GM19328 (cell line): ENCODE data around the gene CAD.
"Not testable (repeated sequence)": the region's sequence is repeated elsewhere in the genome, so short reads cannot be mapped to it uniquely, and the experiment has no call there.

Experiments
- ATAC-seq: cut with Tn5 transposase; IDR thresholded peaks from one replicate; pipeline ENCODE4 v1.9.1; 2021; ENCODE audit warnings: mild to moderate bottlenecking, moderate library complexity; ENCODE audit not compliant: unreplicated experiment

Gene CAD

DNA sequence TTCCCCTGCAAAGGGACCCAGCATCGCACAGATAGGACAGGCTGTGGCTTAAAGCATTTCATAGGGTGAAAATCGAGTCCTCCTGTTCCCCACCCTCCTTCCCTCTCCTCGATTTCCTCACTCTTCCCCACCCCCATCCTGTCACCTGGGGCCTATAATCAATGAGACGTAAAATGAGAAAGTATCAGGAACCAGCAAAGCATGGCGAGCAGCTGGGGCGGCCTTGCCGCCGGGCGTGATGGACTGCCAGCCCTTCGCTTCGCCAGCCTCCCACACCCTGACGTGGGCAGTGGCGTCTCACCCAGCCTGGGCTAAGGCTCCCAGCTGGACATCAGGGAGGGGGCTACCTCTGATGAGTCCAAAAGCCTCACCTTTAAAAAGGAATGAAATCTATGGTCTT lies 34.6 kb downstream of the CAD start:
- ATAC-seq, result no peak

DNA sequence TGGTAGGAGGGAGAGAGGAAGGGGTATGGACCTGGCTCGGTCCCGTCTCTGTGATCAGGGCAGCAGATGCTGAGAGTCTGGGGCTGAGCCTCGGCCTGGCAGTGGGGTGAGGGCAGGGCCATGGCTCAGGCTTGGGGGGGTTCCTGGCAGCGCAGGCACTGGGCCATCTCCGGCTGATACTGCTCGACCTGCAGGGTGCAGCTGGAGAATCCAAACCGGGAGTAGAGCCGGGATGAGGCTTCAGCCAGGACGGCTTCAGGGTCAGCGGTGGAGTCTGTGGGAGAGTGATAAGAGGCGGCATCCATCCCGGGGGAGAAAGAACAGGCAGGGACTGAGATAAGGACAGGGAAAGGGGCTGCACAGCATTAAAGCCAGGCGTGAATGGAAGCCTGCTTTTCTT lies 38.0 kb downstream of the CAD start:
- no peak for ATAC-seq

DNA sequence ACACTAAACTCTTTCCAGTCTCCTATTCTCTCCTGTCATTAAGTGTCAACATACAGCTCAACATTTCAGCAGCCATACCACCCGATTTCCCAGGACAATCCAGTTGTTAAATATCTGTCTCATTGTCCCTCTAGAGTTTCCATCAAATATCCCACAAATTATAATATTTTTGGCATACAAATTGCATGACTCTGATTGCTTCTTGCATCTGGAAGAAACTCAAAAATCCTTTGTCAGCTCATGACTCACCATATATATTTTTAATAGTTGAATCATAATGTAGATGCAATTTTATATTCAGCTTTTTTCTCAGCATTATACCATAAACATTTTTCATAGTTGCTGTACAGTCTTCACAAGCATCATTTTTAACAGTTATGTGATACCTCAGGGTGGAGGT lies 38.5 kb downstream of the CAD start:
- no peak for ATAC-seq

DNA sequence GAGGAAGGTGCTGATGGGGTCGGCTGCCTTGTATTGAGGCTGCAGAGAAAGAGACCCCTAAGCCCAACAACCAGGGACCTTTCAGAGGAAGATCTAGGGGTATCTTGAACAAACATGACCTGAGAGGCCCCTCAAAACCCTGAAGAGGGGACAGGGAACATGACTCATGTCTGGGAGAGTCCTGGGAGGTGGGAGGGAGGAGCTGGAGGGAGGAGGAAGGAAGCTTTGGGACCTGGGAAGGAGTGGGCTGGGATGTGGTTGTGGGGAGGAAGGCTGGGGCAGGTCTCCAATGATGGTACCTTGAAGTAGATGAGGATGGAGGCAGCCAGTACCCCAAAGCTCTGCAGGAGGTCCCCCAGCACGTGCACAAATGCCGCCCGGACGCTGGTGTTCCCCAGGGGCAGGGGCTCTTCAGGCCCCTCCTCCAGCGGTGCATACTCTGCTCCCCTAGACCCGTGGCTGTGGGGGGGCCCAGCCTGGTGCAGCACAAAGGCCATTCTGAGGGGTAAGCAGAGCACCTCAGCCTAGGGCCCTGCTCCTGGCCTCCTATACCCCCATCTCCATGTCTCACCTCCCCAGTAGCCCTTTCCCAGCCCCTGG lies 39.8 kb downstream of the CAD start:
- ATAC-seq, result no peak

DNA sequence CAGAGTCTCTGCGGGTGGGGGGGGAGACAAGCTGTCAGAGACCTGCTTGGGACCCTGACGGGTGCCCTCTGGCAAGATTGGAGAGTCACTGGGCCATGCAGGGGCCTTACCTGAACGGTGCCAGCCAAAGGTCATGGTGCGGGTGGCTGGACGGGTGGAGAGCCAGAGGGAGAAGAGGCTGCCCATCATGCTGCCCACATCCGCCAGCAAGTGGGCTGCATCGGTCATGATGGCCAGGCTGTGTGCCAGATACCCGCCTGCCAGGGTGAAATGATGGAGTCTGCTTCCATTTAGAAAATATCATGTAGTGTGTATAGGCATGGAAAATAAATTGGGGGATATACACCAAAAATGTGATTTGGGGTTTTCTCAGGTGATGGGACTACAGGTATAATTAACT lies 40.9 kb downstream of the CAD start:
- ATAC-seq, result no peak

DNA sequence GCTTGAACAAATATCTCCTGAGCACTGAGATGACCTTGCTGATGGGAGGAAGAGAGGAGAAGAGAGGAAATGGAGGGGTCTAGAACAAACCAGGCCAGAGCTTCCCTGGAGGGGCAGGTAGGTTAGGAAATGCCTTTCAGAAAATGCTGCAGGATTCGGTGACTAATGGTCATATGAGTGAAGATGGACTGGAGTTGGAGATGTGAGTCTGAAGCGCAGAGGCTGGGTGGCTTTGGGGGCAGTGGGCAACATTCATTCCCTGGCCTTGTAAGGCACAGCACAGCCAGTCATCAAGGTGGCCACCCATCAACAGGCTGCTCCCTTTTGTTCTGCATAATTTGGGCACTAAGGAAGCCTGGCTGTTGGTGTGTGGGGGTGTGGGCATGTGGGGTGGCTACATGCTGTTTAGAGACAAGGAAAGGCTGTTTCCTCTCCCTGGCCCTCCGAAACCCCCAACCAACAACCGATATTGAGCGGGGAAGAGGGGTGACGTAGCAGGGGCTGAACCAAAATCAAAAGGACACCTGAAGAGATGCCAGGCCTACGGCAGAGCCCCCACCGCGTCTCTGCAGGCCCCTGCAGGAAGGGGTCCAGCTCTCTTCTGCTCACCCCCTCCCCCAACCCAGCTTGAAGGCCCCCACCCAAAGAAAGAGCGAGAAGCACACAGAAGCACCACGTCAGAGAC lies 44.2 kb downstream of the CAD start:
- ATAC-seq, result no peak

DNA sequence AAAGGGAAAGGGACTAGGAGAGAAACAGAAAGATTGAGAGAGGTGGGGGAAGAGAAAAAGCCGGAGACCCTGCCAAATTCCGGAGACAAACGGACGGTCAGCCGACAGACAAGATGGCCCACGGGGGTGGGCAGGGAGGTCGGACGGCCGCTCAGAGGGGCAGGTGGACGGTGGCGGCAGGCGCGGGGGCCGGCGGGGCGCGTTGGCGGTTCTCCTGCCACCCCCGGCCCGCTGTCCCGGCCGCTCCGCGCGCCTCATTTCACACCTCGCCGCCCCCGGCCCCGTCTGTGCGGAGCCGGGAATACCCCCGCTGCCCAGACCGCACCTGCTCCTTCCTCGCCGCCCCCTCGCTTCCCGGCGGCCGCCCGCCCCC lies 44.7 kb downstream of the CAD start:
- ATAC-seq, result no peak

DNA sequence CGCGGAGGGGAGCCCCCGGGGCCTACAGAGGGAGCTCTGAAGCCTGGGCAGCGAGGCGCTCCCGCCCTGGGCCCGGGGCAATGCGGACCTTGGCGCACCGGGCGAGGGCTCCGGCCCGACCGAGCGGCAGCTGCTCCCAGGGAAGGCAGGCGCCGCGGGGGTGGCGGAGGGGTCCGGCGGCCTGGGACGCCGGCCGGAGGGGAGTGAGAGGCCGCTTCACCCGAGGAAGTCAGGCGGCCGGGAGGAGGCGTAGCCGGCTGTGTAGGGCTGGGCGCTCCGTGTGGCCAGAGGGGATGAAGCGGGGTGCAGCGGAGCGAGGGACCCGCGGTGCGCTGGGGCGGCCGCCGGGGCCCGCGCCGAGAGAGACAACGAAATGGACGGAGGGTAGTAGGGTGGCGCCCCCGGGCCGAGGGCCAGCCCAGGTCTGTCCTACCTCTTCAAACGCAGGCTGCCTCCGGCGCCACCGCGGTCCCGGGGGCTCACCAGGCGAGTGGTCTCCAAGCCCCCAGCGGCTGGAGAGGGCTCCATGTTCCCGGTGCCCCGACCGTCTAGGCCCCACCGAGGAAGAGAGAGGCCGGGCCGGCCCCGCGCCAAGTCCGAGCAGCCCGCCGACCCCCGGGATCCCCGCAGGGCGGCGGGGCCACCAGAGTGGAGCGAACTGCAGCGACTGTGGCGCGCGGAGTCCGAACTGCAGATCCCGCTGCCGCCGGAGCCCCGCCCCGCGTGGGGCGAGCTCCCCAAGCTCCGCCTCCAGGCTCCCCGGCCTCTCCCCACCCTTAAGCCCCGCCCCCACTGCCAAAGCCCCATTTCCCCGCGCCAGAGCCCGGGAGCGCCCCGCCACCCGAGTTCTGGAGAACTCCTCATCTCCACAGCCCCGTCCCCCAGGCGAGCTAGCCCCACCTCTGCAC lies 45.5 kb downstream of the CAD start, which contains the start of gene SLC30A3:
SLC30A3 (minus strand) TSS at position 669 of the 908 bp plus-strand sequence; CDS start at position 528, 141 bp downstream.
- ATAC-seq, result no peak

DNA sequence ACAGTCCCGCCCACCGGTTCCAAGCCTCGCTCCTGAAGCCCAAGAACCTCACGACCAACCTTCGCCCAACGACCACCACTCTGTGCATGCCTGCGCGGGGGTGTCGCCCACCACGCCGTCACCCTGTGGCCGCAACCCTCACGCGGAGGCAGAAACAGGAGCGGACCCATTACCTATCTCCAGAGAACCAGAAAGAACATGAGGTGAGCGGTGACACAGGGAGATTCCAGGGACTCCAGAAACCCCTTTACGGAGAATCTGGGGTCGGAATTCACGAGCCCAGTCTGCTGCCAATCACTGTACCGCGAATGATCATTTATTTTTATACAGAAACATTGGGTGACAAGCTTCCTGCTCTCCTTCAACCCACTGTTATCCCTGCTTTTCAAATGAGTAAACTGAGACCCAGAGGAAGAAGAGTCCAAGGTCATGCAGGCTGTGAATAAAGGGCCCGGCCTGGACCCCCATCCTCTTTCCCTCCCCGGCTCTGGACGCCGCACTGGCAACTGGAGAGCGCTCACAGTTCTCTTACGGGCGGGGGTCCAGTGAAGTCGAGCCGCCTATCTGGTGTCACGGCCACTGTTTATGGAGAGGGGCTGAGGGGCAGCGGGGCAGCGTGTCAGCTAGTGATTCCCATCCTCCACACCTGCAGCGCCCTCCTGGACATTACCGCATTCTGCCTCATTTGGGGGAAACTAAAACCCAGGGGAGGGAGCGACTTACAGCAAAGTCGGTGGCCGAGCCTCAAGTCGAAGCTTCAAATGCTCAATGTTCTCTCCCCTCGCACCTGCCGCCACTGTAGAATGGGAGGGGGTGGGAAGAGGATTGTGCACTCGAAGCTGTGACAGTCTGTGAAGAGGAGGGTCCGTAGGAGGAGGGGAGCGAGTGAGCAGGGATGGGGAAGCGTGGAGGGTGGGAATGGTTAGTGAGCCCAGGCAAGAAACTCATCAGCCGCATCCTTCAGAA lies 46.4 kb downstream of the CAD start:
- no peak for ATAC-seq

DNA sequence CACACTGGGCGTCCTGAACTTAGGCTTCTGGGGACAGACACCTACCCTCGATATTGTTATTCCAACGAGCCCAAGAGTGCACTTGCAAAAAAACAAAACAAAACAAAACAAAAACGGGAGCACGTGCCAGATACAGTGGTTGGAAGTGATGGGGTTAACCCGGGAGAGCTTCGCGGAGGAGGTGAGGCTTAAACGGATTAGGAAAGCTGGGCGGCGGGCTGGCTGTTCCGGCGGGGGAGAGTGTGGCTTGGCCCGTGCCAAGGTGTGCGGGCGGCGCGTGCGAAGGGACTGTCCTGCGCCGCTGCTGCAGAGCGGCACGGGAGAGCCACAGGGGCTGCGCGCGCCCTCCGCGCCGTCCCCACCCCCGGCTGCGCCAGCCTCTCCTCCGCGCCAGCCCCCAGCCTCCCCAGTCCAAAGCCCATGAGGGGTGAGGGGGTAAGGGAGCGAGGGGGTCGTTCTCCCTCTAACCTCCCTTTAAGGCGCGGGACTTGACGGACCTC lies 47.1 kb downstream of the CAD start:
- no peak for ATAC-seq

DNA sequence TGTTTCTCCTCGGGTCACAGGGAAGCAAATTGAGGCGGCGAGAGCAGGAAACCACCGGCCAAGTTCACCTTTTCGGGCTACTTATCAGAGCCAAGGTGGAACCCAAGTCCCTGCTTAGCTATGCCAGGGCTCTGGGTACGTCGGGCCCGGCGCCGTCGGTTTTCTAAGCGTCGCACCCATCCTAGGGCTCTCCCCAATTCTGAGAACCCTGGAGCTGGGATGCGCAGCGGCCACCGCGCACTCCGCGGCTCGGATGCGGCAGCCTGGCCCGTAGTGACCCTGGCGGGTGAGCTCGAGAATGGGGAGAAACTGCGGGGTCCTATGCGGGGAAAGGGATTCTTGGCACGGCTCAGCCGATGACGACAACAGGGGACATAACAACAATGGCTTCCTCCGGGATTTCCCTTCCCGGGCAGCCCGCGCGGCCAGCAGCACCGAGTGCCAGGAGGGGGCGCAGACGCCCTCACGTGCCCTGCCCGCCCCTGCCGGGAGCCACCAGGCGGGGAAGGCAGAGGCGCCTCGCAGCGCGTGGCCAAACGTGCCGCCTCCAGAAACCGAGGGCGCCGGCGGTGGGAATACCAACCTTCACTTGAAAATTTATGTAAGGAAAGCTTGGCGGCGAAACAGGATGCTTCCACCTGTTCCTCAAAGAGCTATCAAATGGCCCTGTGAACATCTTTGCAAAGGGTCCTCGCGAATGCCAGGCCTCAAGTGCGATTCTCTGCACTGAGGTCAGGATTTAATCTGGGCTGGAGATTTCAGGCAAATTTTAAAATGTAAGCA lies 47.8 kb downstream of the CAD start:
- no peak for ATAC-seq

DNA sequence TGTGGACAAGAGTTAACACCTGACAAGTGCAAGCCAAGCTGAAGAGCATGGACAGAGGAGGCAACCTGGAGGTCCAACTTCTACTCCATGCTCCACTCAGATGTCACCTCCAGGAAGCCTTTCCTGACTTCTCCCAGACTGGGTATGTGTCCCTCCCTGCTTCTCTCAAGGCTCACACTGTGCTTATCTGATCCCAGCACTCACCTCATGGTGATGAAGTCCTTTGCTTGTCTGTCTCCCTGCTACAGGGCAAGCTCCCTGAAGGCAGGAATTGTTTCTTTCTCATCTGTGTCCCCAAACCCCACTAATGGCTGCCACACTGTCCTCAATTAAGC lies 48.3 kb downstream of the CAD start:
- no peak for ATAC-seq

DNA sequence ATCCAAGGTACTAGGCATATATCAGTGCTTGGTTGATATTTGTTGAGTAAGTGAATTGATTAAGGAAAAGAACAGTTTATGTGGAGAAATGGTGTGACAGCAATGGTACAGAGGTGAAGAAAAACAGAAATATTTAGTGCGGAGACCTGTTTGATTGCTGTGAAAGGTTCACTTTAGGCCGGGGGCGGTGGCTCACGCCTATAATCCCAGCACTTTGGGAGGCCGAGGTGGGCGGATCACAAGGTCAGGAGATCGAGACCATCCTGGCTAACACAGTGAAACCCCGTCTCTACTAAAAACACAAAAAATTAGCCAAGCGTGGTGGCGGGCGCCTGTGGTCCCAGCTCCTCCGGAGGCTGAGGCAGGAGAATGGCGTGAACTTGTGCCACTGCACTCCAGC lies 51.1 kb downstream of the CAD start:
- ATAC-seq, result not testable (repeated sequence)

DNA sequence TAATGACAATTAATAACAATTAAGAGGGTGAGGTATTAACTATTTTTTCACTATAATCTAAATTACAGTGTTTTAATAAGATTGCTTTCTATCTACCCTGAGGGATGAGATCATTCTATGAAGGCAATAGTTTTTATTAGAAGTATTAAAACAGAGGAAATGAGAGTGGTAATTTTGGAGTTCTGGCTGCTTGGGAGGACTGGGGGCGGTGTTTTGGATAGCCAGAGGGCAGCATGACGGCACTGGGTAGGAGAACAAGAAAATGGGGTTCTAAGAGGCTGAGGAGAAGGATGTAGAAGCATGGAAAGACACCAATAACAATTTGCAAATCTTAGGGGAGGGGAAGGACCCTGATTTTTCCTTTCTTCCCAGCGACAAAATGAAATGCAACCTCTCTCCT lies 53.0 kb downstream of the CAD start:
- ATAC-seq, result no peak

DNA sequence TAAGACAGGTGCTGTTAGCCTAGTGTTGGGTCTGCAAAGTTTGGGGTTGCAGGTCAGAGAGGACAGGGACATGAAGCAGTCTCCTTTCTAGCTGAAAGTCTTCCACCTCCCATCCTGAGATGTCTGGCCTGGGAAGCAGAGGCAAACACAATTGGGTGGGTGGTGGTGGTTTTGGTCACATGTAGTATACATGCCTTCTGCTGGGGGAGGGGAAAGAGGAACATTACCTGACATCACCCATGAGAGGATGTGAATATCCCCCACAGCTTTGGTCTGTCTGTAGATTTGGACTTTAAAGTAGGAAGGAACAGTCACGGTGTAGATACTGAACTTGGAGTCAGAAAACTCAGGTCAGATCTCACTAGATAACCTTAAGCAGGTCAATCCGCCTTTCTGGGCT lies 53.5 kb downstream of the CAD start:
- no peak for ATAC-seq

DNA sequence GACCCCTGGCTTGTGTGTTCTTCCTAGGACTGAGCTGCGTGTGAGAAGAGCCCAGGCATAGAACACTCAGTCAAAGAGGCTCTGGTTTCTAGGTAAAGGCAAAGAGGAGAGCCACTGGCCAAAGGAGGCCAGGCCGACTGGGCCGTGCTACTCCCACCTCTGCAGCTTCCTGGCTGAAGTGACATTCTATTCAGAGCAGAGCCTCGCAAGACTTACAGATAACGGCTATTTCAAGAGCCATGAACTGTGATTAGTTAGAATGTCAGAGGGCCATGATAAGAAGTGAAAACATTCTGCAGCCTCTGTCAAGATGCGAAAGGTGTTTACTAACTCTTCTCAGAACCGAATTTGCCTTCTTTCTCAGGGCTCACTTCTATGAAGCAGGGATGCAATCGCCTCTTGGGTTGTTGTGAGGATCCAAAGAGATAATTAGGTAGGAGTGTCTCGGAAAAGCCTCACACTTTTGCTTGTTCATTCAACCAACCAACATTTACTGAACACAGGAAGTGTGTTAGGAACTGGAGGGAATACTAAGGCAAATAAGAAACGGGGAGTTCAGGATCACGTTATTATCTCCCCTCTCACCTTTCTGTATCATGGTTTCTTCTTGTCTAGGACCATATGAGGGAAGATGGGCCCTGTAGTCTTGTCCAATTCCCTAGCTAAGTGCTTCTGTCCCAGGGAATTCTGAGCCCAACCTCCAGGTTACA lies 54.6 kb downstream of the CAD start:
- no peak for ATAC-seq

DNA sequence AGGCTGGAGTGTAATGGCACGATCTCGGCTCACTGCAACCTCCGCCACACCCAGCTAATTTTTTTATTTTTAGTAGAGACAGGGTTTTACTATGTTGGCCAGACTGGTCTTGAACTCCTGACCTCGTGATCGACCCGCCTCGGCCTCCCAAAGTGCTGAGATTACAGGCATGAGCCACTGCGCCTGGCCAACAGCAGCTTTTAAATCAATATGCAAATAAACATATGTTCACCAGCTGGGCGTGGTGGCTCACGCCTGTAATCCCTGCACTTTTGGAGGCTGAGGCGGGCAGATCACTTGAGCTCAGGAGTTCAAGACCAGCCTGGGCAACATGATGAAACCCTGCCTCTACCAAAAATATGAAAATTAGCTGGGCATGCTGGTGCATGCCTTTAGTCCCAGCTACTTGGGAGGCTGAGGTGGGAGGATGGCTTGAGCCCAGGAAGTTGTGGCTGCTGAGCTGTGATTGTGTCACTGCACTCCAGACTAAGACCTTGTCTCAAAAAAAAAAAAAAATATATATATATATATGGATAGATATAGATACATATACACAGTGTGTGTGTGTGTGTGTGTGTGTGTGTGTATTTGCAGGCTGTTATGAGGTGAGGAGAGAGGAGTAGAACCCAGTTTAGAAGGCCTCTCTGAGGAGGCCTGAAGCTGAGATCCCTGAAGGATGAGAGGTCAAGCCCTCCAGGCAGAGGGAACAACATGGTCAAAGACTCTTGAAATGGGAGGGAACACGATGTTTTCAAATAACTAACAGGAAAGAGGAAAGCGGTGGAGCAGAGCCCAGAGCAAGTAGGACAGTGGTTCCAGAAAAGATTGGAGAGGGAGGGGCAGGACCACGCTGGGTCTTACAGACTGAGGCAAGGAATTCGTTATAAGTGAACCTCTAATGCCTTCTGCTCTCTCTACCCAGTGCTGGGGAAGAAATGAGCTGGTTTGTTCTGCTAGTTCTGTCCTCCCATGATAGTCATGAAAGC lies 55.7 kb downstream of the CAD start:
- ATAC-seq, result not testable (repeated sequence)
